ENCODE measurements around the gene ZCCHC2. TPM values are rescaled to one million over a fixed set of nuclear protein-coding genes. Genes with fewer than 3 reads are reported as not detected.
A peak's percentile ranks its signal among the peaks of the same experiment; 100 is the strongest.

The ZCCHC2 gene
- total RNA-seq, 2 donors from 2014 or later: 14.4 to 16.9 TPM

- Histone ChIP-seq H3K4me3 (ENCODE audit: low read length) (peak overlapping the region; percentile 82), H3K9me3 (ENCODE audit: control insufficient read depth, low read length) (no peaks in the 10 kb centered on the region), H3K27me3 (ENCODE audit: control insufficient read depth, insufficient read depth, low read length, poor library complexity, severe bottlenecking) (peaks cover 16% of the 10 kb centered on the region), H3K4me1 (ENCODE audit: control insufficient read depth, insufficient read depth, low read length) (peaks cover 3% of the 10 kb centered on the region), H3K27ac (ENCODE audit: low read depth, low read length) (no peak overlapping the region), H3K36me3 (ENCODE audit: control insufficient read depth, insufficient read depth, low read length) (no peaks in the 10 kb centered on the region), H3K9ac (ENCODE audit: extremely low read depth, low read length, poor library complexity, severe bottlenecking) (peak overlapping the region; percentile 44)
- TF ChIP-seq, protein P1, sequence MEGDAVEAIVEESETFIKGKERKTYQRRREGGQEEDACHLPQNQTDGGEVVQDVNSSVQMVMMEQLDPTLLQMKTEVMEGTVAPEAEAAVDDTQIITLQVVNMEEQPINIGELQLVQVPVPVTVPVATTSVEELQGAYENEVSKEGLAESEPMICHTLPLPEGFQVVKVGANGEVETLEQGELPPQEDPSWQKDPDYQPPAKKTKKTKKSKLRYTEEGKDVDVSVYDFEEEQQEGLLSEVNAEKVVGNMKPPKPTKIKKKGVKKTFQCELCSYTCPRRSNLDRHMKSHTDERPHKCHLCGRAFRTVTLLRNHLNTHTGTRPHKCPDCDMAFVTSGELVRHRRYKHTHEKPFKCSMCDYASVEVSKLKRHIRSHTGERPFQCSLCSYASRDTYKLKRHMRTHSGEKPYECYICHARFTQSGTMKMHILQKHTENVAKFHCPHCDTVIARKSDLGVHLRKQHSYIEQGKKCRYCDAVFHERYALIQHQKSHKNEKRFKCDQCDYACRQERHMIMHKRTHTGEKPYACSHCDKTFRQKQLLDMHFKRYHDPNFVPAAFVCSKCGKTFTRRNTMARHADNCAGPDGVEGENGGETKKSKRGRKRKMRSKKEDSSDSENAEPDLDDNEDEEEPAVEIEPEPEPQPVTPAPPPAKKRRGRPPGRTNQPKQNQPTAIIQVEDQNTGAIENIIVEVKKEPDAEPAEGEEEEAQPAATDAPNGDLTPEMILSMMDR (conservative IDR thresholded peaks at IDR 0.05): no peak
- Mint-ChIP-seq H3K4me3 (peak overlapping the region; percentile 68), H3K4me1 (peaks cover 20% of the 10 kb centered on the region), H3K27ac (peak overlapping the region; percentile 74), H3K9me3 (no peaks in the 10 kb centered on the region), H3K27me3 (ENCODE audit: insufficient read depth) (peaks cover 23% of the 10 kb centered on the region), H3K36me3 (ENCODE audit: low read depth) (no peaks in the 10 kb centered on the region)
- DNase-seq: peak; percentile 89
- 5 to 21% methylated on average over 15 to 72 of the region's 74 CpGs for WGBS, 2 experiments (ENCODE audit: insufficient coverage in 1 of 2, insufficient read length in 1 of 2)
Observed at GRCh38 chr18:62526098-62527025, 3.5 kb downstream of the ZCCHC2 start.

DNA sequence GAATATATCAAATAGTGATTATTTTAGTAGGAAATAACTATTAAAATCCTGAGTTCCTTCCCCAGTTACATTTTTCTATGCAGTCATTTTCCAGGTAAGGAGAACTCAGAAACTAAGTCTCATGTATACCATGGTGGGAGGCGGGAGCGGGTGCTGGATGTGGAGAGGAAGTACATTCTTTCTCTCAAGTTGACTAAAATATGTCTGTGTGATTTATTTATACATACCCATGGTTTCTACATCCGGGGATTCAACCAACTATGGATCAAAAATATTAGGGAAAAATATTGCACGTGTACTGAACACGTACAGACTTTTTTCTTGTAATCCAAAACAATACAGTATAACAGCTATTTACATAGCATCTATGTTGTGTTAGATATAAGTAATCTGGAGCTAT is 6.8 kb downstream of the ZCCHC2 start:
- H3K27me3 ChIP-seq (ENCODE audit: control insufficient read depth, insufficient read depth, low read length, poor library complexity, severe bottlenecking): peaks cover 9% of the 10 kb centered on the region
- Mint-ChIP-seq H3K4me3 (no peak overlapping the region), H3K4me1 (peaks cover 16% of the 10 kb centered on the region), H3K36me3 (ENCODE audit: low read depth) (no peaks in the 10 kb centered on the region), H3K27ac (no peak overlapping the region), H3K27me3 (ENCODE audit: insufficient read depth) (peaks cover 16% of the 10 kb centered on the region), H3K9me3 (no peaks in the 10 kb centered on the region)
- TF ChIP-seq, protein P1 (conservative IDR thresholded peaks at IDR 0.05): no peak
- H3K36me3 ChIP-seq (ENCODE audit: control insufficient read depth, insufficient read depth, low read length): no peaks in the 10 kb centered on the region
- WGBS, 2 experiments (ENCODE audit: insufficient coverage in 1 of 2, insufficient read length in 1 of 2): 93% methylated on average over 2 of the region's 5 CpGs; no CpG with 5 or more reads in 1 of the 2 experiments
- H3K4me1 ChIP-seq (ENCODE audit: control insufficient read depth, insufficient read depth, low read length): peaks cover 3% of the 10 kb centered on the region
- H3K4me3 ChIP-seq (ENCODE audit: low read length): no peak overlapping the region
- no peaks in the 10 kb centered on the region for H3K9me3 ChIP-seq (ENCODE audit: control insufficient read depth, low read length)
- H3K9ac ChIP-seq (ENCODE audit: extremely low read depth, low read length, poor library complexity, severe bottlenecking): no peak overlapping the region
- no peak overlapping the region for H3K27ac ChIP-seq (ENCODE audit: low read depth, low read length)
- DNase-seq: no peak

DNA sequence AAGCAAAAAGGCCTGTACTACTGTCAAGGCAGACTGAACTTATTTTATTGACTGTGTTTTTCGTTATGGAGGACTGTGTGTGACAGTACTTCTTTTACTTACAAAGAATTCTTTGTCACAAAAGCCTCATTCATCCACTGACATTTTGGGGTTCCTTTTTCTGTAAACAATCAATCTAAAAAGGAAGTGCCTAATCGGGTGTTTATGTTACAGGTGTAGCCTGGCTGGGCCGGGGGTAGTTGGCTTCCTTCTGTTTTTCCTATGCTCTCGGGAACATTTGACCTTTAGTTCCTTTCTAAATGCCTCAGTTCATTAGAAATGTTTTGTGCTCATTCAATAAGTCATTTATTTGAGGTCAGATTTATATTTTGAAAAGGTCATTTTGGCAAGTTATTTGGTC is 8.3 kb downstream of the ZCCHC2 start:
- H3K36me3 Mint-ChIP-seq (ENCODE audit: low read depth): no peaks in the 10 kb centered on the region
- no peak overlapping the region for H3K4me3 ChIP-seq (ENCODE audit: low read length)
- no peaks in the 10 kb centered on the region for H3K9me3 Mint-ChIP-seq
- H3K27ac ChIP-seq (ENCODE audit: low read depth, low read length): no peak overlapping the region
- H3K27me3 ChIP-seq (ENCODE audit: control insufficient read depth, insufficient read depth, low read length, poor library complexity, severe bottlenecking): no peaks in the 10 kb centered on the region
- peaks cover 3% of the 10 kb centered on the region for H3K4me1 ChIP-seq (ENCODE audit: control insufficient read depth, insufficient read depth, low read length)
- peaks cover 2% of the 10 kb centered on the region for H3K4me1 Mint-ChIP-seq
- H3K27me3 Mint-ChIP-seq (ENCODE audit: insufficient read depth): peaks cover 3% of the 10 kb centered on the region
- H3K9ac ChIP-seq (ENCODE audit: extremely low read depth, low read length, poor library complexity, severe bottlenecking): no peak overlapping the region
- H3K4me3 Mint-ChIP-seq: no peak overlapping the region
- no peak for DNase-seq
- H3K27ac Mint-ChIP-seq: no peak overlapping the region
- no peaks in the 10 kb centered on the region for H3K36me3 ChIP-seq (ENCODE audit: control insufficient read depth, insufficient read depth, low read length)
- 82 to 93% methylated on average over 2 to 4 of the region's 4 CpGs for whole genome bisulfite sequencing, 2 experiments (ENCODE audit: insufficient coverage in 1 of 2, insufficient read length in 1 of 2)
- TF ChIP-seq, protein P1 (conservative IDR thresholded peaks at IDR 0.05): no peak
- H3K9me3 ChIP-seq (ENCODE audit: control insufficient read depth, low read length): no peaks in the 10 kb centered on the region

Measured in endodermal cell (in vitro differentiated cells).